Ureter (tissue), 1 donor: ENCODE results near the gene SPAAR. TPM values are rescaled to one million over a fixed set of nuclear protein-coding genes. Genes with fewer than 3 reads are reported as not detected.
"Not testable (repeated sequence)": the region's sequence is repeated elsewhere in the genome, so short reads cannot be mapped to it uniquely, and the experiment has no call there.

Experiments used
- DNase-seq: peaks from one replicate; pipeline ENCODE4 v3.0.0-alpha.2; 2020; ENCODE audit warnings: low spot score
- total RNA-seq: library from RNA; stranded (reverse); gene quantifications from one replicate; pipeline ENCODE4 v1.2.4, GENCODE V29; 2023
- donor health status: DM: yes; HTN: yes; CAD: no.

SPAAR gene
- total RNA-seq, 1 donor from 2014 or later = 1.9 TPM

DNA sequence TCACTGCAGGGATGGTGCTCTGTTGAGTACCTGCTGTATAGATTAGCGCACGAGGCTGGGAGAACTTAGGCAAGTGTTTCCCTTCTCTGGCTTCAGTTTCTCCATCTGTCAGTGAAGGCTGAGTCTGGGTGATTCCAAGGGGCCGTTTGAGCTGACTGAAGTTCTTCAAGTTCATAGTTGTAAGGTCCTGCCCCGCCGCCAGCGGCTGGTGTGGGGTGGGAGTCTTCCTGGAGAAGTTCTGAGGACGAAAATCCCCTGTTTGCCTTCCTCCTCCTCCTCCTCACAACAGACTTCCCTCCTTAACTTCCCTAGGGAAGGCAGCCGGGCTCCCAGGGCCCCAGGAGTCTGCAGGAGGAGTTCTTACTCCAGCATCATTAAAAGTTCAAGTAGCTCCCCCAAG is 5.0 kb upstream of the SPAAR start:
- DNase-seq = no peak

- no peak for DNase-seq
Observed at GRCh38 chr9:35905051-35905781, 4.1 kb upstream of the SPAAR start.

DNA sequence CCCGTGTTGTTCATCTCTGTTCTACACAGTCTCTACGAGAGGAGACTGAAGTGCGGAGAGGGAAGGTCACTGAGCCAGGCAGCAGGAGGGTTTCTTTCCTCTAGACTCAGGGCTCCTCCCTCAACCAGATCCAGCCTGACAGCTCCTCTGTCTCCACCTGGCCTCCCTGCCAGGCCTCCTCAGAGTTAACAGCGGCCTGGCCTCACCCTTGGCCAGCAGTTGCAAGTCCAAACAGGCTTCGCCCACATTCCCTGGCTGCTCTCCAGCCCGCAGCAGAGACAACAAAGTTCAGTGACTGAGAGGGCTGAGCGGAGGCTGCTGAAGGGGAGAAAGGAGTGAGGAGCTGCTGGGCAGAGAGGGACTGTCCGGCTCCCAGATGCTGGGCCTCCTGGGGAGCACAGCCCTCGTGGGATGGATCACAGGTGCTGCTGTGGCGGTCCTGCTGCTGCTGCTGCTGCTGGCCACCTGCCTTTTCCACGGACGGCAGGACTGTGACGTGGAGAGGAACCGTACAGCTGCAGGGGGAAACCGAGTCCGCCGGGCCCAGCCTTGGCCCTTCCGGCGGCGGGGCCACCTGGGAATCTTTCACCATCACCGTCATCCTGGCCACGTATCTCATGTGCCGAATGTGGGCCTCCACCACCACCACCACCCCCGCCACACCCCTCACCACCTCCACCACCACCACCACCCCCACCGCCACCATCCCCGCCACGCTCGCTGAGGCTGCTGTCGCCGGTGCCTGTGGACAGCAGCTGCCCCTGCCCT is 3.2 kb upstream of the SPAAR start, which contains the start of gene HRCT1:
Gene HRCT1 (plus strand): TSS at position 291 of the 768 bp plus-strand sequence. CDS start 86 bp downstream, at position 377.
- peak; percentile 94 for DNase-seq

GRCh38 chr9:35906923-35907699 is 2.2 kb upstream of the SPAAR start:
- DNase-seq = peak; percentile 70

- peak; percentile 80 for DNase-seq
Observed at GRCh38 chr9:35907711-35908503, 1.4 kb upstream of the SPAAR start.

GRCh38 chr9:35908504-35909125 is 675 bp upstream of the SPAAR start:
- DNase-seq = no peak

- DNase-seq = no peak
Observed at GRCh38 chr9:35909687-35910612, 660 bp downstream of the SPAAR start.

- DNase-seq = no peak
Observed at GRCh38 chr9:35910613-35911359, 1.5 kb downstream of the SPAAR start.

DNA sequence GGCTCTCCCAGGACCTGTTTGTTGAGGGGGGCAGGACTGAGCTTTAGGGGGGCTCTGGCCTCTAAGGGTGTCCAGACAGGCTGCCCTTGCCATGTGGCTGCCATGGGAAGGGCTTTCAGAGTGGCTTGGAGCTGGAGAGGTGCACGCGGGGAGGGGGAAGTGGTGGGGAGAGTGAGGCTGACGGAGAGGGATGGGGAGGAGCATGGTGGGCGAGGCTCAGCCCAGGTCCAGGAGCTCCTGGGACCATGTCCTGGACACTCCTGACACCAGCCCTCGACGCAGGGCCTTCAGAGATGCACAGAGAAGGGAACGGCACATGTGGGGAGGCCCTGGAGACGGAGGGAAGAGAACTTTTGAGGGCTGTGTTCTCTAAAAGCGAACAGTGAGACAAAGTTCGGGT is 2.4 kb downstream of the SPAAR start:
- DNase-seq = no peak

DNA sequence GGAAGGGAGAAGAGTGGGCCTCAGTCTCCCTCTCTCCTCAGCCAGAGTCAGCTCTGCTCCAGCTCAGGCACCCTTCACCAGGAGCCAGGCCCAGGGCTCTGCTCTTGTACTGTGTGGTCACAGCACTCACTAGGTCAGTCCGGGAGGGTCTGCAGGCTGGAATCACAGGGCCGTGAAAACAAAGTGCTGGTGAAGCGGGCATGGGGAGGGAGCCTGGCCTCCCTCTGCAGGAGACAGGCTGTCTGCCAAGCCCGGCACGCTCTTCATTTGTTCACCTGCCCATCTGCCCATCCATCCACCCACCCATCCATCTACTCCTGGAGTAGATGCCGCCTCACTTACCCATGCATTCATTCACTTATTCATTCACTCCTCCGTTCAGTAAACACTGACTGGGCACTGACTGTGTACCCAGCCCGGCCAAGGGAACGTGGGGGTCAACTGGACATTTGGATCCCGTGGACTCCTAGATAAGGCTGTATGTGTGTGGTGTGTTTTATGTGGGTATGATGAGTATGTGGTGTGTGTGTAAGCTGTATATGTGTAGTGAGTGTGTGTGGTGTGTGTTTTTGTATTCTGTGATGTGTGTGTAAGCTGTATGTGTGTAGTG is 3.6 kb downstream of the SPAAR start:
- no peak for DNase-seq

- not testable (repeated sequence) for DNase-seq
Observed at GRCh38 chr9:35913429-35913828, 4.1 kb downstream of the SPAAR start.

- no peak for DNase-seq
Observed at GRCh38 chr9:35914301-35914807, 5.1 kb downstream of the SPAAR start.

DNA sequence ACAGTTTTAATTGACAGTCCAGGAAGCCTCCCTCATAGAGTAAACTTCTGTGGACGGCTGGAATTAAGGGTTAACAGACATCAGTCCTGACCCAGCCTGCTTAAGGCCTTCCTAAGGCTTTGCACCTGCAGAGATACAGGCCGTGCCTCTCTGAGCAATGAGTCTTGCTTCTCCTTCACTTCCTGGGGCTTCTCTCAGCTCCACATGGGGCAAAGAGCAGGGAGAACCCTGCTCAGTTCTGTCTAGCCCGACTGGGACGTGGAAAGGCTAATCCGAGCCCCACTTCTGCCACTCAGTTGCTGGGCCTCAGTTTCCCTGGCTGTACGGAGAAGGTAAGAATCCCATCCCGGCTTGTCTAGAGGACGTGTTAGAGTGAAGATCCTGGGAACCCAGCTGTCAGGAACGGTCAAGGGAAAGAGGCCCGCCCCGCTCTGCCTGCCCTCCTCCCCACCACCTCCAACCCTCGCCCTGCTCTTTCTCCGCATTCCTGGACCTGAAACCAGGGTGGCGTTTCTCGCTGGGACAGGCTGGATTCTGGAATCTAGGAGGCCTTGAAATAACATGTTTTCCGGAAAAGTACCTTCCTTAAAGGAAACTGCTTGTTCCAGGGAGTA is 6.5 kb downstream of the SPAAR start:
- no peak for DNase-seq

GRCh38 chr9:35917261-35917660 is 8.0 kb downstream of the SPAAR start:
- no peak for DNase-seq

DNA sequence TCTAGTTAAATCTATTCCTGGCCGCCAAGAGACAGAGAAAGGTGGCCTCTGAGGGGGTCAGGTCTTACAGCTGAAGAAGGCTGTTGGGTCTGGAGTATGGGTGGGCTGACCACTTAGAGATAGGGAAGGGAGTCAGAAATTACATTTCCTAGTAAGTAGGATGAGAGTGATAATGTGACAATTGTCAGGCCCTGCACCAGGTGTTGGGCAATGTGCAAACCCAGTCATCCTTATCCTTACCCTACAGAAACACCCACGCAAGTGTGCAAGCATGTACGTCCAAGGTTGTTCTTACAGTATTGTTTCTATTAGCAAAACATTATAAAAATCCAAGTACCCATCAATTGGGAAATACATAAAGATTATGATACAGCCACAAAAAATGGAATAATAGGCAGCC is 9.5 kb downstream of the SPAAR start:
- no peak for DNase-seq

GRCh38 chr9:35919212-35920008 is 10.1 kb downstream of the SPAAR start:
- no peak for DNase-seq

- DNase-seq = no peak
Observed at GRCh38 chr9:35920051-35920620, 10.8 kb downstream of the SPAAR start.
